IPS DF 19.7 (cell line): Measurements from ENCODE around the gene XXYLT1.
"Not testable (repeated sequence)": the region's sequence is repeated elsewhere in the genome, so short reads cannot be mapped to it uniquely, and the experiment has no call there.

ENCODE experiments used
- DNase-seq: peaks from one replicate; pipeline ENCODE4 v3.0.0-alpha.2; 2013; ENCODE audit warnings: low read depth, low spot score

Gene XXYLT1

DNA sequence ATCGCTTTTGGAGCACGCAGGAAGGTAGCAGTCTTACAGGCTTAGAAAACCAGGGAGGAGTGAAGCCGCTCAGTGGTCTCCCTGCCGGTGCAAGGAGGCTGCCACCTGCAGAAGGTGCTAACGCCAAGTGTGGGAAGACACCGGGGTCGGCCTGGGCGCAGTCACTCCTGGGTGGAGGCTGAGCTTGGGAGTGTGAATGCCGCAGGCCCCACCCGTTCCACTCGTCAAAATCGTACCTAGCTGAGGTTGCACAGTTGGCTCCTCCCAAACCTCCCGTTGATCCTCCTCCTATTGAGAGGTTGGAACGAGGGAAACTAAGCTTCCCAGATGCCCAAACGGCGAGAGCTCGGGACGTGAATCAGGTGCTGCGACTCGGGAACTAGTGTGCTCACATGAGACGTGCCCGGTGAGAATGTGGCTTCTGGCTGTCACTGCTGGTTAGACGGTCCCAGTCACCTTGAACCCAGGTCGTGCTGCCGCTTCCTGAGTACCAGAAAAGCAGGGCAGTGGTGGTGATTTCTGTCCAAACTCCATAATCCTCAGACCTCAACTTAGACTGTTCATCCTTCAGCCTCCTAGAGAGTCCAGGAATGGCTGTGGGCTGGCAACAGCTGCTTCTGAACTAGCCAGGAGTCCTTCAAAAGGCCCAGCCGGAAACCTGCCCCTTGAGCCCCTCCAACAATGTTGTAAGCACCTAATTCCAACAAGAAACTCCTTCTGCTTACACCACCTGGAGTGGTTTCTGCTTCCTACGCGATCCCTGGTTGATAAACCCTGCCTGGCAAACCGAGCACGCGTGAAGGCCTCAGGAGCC, 156.0 kb downstream of the XXYLT1 start:
- DNase-seq = no peak

- DNase-seq = no peak
These were observed 157.2 kb downstream of the XXYLT1 start for GRCh38 chr3:195113536-195114425.

DNA sequence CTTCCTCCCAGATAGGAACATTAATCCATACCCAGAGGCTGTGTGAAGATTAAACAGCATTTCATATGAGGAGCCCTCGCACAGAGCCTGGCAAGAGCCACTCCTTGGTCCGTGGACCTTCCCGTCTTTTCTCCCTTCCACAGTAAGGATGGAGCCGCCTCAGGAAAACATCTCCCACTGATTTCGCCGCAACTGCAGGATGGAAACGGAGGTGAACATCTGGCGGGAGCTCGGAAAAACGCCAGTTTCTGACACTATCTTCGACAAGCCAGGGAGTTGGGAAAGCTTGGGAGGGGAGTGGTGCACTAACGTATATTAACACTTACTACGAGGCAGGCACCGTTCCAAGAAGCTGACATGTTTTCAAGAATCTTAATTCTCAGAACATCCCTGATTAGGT, 157.9 kb downstream of the XXYLT1 start:
- DNase-seq = no peak

- no peak for DNase-seq
These were observed 158.6 kb downstream of the XXYLT1 start for GRCh38 chr3:195112361-195112791.

- DNase-seq = no peak
These were observed 159.2 kb downstream of the XXYLT1 start for GRCh38 chr3:195111766-195112165.

- no peak for DNase-seq
These were observed 159.6 kb downstream of the XXYLT1 start for GRCh38 chr3:195111319-195111705.

DNA sequence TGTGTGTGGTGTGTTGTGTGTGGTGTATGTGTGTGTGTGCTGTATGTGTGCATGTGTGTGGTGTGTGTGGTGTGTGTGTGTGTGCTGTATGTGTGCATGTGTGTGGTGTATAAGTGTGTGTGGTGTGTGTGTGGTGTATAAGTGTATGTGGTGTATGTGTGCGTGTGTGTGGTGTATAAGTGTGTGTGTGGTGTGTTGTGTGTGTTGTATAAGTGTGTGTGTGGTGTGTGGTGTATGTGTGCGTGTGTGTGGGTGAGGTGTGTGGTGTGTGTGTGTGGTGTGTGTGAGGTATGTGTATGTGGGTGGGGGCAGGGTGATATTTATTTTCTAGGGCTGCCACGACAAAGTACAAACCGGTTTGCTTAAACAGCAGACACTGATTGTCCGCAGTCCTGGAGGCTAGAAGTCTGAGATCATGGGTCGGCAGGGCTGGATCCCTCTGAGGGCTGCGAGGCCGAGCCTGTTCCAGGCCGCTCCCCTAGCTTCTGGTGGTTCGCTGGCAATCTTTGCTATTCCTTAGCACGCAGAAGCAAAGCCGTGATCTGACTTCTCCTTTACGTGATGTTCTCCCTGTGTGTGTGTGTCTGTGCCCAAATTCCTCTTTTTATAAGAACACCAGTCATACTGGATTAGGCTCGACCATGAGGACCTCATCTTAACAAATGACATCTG, 160.2 kb downstream of the XXYLT1 start:
- no peak for DNase-seq

GRCh38 chr3:195109098-195109657, 161.8 kb downstream of the XXYLT1 start:
- no peak for DNase-seq

DNA sequence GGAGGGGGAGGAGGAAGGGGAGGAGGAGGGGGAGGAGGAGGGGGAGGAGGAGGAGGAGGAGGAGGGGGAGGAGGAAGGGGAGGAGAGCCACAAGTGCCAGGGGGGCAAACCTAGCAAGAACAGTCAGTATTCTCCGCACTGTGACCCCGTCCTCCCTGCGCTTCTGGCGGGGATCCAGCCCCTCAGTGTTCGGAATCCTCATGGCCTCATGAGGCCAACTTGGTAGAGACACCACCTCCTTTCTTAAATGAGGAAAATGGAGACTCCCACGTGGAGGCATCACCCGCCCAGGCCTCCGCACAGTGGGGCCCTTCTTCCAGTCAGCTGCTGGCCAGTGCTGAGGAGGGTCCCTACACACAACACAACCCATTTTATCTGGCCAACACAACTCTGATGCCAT, 163.4 kb downstream of the XXYLT1 start:
- DNase-seq = no peak

- not testable (repeated sequence) for DNase-seq
These were observed 163.9 kb downstream of the XXYLT1 start for GRCh38 chr3:195107031-195107430.

GRCh38 chr3:195106418-195106906, 164.5 kb downstream of the XXYLT1 start:
- no peak for DNase-seq

- no peak for DNase-seq
These were observed 165.0 kb downstream of the XXYLT1 start for GRCh38 chr3:195105841-195106417.

- no peak for DNase-seq
These were observed 165.6 kb downstream of the XXYLT1 start for GRCh38 chr3:195105389-195105788.

DNA sequence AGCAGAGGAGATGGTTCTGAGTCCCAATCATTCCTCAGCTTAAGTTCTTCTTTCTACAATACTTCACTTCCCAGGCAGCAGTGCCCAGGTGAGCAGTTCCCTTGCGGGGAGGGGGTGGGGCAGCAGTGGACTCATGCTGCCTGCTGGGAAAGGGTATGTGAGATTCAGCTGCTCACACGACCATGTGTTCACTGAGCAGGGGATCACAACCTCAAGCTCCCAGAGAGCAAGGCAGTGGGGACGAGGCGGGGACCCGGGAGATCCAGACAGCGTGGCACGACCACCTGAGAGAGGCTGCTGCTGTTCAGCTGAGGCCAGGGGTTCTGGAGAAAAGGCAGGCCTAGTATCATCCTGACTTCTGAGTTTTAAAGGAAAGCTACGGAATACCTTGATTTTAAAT, 166.6 kb downstream of the XXYLT1 start:
- DNase-seq = no peak

DNA sequence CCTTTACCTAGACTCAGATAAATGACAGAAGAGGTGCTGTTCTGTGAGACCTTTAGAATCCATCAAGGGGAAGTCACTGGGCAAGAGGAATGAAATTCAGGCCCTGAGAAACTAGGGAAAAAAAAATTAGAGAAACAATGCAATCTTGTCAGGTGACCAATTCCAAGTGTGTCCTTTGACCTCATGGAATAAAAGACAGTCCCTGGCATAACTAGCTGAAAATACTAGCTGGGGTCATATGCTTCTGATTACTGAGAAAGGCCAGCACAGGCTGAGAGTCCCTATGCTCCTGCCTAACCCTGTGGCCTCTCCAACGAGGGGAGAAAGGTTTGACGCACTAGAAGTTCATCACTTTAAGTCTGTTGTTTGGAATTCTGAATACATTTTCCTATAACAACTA, 167.3 kb downstream of the XXYLT1 start:
- no peak for DNase-seq

GRCh38 chr3:195102609-195103467, 168.1 kb downstream of the XXYLT1 start:
- no peak for DNase-seq

DNA sequence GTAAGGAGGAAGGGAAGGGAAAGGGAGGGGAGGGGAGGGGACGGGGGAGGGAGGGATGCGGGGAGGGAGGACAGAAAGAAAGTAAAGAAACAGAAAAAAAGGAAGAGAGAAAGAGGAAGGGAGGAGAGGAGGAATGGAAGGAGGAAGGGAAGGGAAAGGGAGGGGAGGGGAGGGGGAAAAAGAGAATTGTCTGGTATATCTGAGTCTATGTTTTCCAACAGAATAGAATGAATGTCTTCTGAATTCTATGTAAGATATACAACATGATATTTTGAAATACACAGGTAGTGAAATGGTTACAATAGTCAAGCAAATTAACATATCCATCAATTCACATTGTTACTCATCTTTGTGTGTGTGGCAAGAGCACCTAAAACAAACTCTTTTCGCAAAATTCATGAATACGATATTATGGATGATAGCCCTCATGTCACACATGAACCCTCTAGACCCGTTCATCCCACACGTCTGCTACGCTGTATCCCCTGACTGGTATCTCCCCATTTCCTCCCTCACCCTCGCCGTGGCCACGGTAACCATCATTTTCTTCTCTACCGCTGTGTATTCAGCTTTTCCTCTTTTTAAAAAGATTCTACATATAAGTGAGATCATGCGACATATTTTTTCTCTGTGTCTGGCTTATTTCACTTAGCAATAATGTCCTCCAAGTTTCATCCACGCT, 168.9 kb downstream of the XXYLT1 start:
- no peak for DNase-seq

GRCh38 chr3:195101001-195101583, 169.9 kb downstream of the XXYLT1 start:
- DNase-seq = no peak
